GM10847 (cell line): ENCODE measurements around the gene C17orf78.

Source experiments
- POLR2A ChIP-seq: IDR thresholded peaks from 2 replicates; pipeline ENCODE4 v1.6.1; 2011; ENCODE audit not compliant: insufficient read length; ENCODE audit errors: extremely low read depth

C17orf78 gene

DNA sequence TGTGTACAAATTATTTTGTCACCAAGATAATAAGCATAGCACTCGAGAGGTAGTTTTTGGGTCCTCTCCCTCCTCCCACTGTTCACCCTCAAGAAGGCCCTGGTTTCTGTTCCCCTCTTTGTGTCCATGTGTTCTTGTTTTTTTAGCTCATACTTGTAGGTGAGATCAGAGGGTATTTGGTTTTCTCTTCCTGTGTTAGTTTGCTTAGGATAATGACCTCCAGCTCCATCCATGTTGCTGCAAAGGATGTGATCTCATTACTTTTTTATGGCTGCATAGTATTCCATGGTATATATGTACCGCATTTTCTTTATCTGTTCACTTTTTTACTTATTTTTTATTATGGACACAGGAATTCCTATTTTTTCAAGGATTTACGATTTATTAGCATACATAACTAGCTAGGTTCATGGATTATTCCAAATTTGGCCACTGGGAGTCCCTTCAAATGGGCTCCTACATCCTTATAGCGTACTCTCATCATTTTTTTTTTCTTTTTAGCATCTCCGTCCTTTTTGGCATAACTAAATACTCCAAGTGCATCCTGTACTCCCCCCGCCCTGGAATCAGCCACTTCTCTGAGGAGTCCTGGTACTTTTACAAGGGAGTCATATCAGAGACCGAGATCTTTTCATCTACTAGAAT, 38.2 kb downstream of the C17orf78 start:
- TF ChIP-seq POLR2A = no peak

- TF ChIP-seq POLR2A = no peak
These were observed 42.1 kb downstream of the C17orf78 start for GRCh38 chr17:37417852-37418251.

DNA sequence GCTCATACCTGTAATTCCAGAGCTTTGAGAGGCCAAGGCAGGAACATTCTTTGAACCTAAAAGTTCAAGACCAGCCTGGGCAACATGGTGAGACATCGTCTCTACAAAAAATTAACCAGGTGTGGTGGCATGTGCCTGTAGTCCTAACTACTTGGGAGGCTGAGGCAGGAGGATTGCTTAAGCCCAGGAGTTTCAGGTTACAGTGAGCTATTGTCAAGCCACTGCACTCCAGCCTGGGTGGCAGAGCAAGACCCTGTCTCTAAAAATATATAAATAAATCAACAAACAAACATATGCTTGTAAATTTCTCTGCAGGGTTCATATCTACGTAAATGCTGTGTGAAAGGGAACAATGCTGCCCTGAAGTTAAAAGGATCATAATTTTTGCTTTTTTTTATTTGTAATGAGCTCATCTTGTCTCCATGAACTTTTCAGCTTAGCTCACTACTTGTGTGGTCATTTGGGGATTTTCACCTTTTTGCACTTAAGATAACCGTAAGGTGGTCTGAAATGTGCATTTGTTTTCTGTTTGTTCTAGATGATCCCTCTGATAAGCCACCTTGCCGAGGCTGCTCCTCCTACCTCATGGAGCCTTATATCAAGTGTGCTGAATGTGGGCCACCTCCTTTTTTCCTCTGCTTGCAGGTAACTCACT, 47.3 kb downstream of the C17orf78 start:
- no peak for TF ChIP-seq POLR2A

GRCh38 chr17:37425268-37425667, 49.5 kb downstream of the C17orf78 start:
- TF ChIP-seq POLR2A = no peak

- no peak for TF ChIP-seq POLR2A
These were observed 53.3 kb downstream of the C17orf78 start for GRCh38 chr17:37429039-37429438.

DNA sequence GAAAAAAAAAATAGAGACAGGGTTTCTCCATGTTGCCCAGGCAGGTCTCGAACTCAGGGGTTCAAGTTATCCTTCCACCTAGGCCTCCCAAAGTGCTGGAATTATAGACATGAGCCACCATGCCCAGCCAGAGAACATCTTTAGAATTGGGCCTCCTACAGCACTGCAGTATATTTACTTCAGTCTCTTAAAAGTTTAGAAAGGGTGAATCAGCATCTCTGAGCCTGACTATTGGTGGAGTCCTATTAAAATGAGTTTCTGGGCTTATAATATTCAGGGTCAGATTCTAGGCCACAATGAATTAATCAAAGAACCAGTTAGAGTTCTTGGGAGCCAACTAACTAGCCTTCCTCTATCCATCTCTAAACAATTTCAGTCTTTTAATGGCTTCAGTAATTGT, 53.7 kb downstream of the C17orf78 start:
- no peak for TF ChIP-seq POLR2A

DNA sequence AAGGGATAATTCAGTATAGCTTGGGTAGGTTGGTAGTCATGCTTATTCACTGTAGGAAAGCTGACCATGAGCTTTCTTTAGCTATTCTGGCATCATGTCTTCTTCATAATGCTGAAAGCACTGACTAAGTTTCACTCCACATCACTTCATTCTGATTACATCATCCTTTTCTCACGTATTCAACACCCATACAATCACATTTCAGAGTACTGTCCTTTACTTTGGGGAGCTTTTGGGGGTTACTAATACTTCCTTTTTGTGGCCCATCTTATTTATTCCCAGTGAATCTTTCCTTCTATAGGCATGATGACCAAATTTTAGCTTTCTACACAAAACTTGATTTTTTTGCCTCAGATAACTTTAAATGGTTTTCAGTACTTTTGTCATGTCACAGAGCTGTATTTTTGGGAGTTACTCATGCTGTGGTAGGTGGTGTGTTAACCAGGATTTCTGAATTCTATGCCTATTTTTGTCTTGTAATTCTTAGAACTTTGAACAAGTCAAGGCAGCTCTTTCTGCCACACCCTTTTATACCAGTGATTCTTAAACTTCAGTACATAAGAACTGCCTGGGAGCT, 54.4 kb downstream of the C17orf78 start:
- TF ChIP-seq POLR2A = no peak

DNA sequence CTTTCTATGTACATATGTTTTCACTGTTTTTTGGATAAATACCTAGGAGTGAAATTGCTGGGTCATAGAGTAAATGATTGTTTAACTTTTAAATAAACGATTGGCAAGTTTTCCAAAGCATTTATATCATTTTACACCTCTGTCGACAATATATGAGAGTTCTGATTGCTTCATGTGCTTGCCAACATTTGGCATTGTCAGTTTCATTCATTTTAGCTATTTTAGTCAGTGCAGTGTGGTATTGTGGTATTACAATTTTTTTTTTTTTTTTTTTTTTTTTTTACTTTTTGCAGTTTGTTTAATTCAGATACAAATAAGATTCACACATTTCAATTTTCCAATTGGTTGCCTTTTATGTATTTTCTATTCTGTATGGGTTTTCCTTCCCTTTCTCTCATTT, 56.9 kb downstream of the C17orf78 start:
- TF ChIP-seq POLR2A = no peak

DNA sequence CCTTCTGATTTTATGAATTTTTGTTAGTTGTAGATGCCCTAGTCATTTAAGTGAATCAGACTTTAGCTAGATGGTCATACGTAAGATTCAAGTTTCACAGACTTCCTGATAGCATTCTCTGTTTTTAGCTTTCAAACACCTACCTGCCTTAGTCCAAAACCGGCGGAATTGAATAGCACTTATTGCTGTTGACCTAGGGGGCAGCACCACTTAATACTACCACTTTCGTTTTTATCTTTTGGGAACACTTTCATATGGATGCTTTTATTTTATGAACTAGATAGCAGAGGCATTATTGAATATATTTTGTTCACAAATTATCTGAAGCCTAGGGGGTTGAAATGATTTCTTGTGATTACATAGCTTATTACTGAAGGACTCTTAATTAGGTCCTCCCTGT, 62.4 kb downstream of the C17orf78 start:
- TF ChIP-seq POLR2A = no peak

GRCh38 chr17:37440424-37440823, 64.6 kb downstream of the C17orf78 start:
- no peak for TF ChIP-seq POLR2A
